SK-N-SH treated with all-trans-retinoic acid at 6 μM for 48 hours (cell line): ENCODE data around the gene CEACAM18.

Experiments
- ATAC-seq: fragments of 200-7000 bp; cut with Tn5 transposase; 3 replicates; pipeline ENCODE4 v1.9.1; 2020; ENCODE audit warnings: mild to moderate bottlenecking, moderate library complexity
- ARNTL ChIP-seq: fragments of 450-650 bp; formaldehyde crosslinking; IDR thresholded peaks from 2 replicates; pipeline ENCODE4 v1.5.0; 2020; ENCODE audit warnings: low read depth, mild to moderate bottlenecking, moderate library complexity, borderline replicate concordance
- BACH2 ChIP-seq: fragments of 250-450 bp; sonication (Bioruptor Pico); IDR thresholded peaks from 2 replicates; pipeline ENCODE4 v1.9.0; 2021; ENCODE audit warnings: mild to moderate bottlenecking, borderline replicate concordance
- CSDC2 ChIP-seq: fragments of 250-450 bp; sonication (Bioruptor Pico); IDR thresholded peaks from 2 replicates; pipeline ENCODE4 v1.5.0; 2020; ENCODE audit warnings: mild to moderate bottlenecking, moderate library complexity
- ISL1 ChIP-seq: fragments of 250-450 bp; sonication (Bioruptor Pico); IDR thresholded peaks from 2 replicates; pipeline ENCODE4 v2.1.2; 2022; ENCODE audit warnings: mild to moderate bottlenecking, moderate library complexity
- OSR1 ChIP-seq: fragments of 250-450 bp; sonication (Bioruptor Pico); IDR thresholded peaks from 2 replicates; pipeline ENCODE4 v1.8.0; 2022; ENCODE audit warnings: moderate library complexity, mild to moderate bottlenecking, inconsistent platforms
- PPARA ChIP-seq: fragments of 250-450 bp; sonication (Bioruptor Pico); IDR thresholded peaks from 2 replicates; pipeline ENCODE4 v1.5.0; 2020; ENCODE audit warnings: mild to moderate bottlenecking, borderline replicate concordance
- TCF4 ChIP-seq: fragments of 250-450 bp; sonication (Bioruptor Pico); IDR thresholded peaks from 2 replicates; pipeline ENCODE4 v1.8.0; 2021; ENCODE audit warnings: mild to moderate bottlenecking, moderate library complexity, borderline replicate concordance
- TOX ChIP-seq: fragments of 250-450 bp; sonication (Bioruptor Pico); IDR thresholded peaks from 2 replicates; pipeline ENCODE4 v1.8.0; 2021; ENCODE audit warnings: mild to moderate bottlenecking, moderate library complexity, borderline replicate concordance
- ZC3H10 ChIP-seq: fragments of 250-450 bp; sonication (Bioruptor Pico); IDR thresholded peaks from 2 replicates; pipeline ENCODE4 v1.5.1; 2021; ENCODE audit warnings: mild to moderate bottlenecking, moderate library complexity
- ZFP3 ChIP-seq: fragments of 250-450 bp; sonication (Bioruptor Pico); IDR thresholded peaks from 2 replicates; pipeline ENCODE4 v1.5.0; 2020; ENCODE audit warnings: mild to moderate bottlenecking, moderate library complexity
- ZFP30 ChIP-seq: fragments of 450-650 bp; formaldehyde crosslinking; IDR thresholded peaks from 2 replicates; pipeline ENCODE4 v1.5.0; 2022; ENCODE audit warnings: mild to moderate bottlenecking, moderate library complexity
- ZNF565 ChIP-seq: fragments of 450-650 bp; formaldehyde crosslinking; conservative IDR thresholded peaks from 2 replicates; pipeline ENCODE4 v1.5.0; 2020; ENCODE audit warnings: low read depth, mild to moderate bottlenecking, moderate library complexity
- TF ChIP-seq, protein P1 (sequence below): fragments of 250-450 bp; sonication (Bioruptor Pico); IDR thresholded peaks from 2 replicates; pipeline ENCODE4 v1.8.0; 2020; ENCODE audit warnings: mild to moderate bottlenecking, moderate library complexity, borderline replicate concordance
- TF ChIP-seq, protein P2 (sequence below): fragments of 250-450 bp; sonication (Bioruptor Pico); IDR thresholded peaks from 2 replicates; pipeline ENCODE4 v1.5.1; 2021; ENCODE audit warnings: mild to moderate bottlenecking, moderate library complexity
- TF ChIP-seq, protein P3 (sequence below): fragments of 250-450 bp; sonication (Bioruptor Pico); IDR thresholded peaks from 2 replicates; pipeline ENCODE4 v1.5.1; 2020; ENCODE audit warnings: low read depth, mild to moderate bottlenecking, moderate library complexity

CEACAM18 gene

DNA sequence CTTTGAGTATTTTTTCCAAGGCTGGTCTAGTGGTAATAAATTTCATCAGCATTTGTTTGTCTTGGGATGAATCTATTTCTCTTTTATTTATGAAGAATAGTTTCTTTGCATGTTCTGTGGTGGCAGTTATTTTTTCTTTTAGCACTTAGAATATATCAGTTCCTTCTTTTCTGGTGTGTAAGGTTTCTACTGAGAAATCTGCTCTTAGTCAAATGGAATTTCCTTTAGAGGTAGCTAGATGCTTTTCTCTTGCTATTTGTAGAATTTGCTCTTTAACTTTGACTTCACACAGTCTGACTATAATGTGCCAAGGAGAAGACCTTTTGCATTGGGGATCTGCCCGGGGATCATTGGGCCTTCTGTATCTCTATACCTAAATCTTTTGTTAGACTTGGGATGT lies 57.2 kb downstream of the CEACAM18 start:
- ATAC-seq: no peak
- TF ChIP-seq OSR1: no peak
- TF ChIP-seq, protein P1, sequence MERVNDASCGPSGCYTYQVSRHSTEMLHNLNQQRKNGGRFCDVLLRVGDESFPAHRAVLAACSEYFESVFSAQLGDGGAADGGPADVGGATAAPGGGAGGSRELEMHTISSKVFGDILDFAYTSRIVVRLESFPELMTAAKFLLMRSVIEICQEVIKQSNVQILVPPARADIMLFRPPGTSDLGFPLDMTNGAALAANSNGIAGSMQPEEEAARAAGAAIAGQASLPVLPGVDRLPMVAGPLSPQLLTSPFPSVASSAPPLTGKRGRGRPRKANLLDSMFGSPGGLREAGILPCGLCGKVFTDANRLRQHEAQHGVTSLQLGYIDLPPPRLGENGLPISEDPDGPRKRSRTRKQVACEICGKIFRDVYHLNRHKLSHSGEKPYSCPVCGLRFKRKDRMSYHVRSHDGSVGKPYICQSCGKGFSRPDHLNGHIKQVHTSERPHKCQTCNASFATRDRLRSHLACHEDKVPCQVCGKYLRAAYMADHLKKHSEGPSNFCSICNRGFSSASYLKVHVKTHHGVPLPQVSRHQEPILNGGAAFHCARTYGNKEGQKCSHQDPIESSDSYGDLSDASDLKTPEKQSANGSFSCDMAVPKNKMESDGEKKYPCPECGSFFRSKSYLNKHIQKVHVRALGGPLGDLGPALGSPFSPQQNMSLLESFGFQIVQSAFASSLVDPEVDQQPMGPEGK (CRISPR knock-in tag): no peak
- TF ChIP-seq, protein P2, sequence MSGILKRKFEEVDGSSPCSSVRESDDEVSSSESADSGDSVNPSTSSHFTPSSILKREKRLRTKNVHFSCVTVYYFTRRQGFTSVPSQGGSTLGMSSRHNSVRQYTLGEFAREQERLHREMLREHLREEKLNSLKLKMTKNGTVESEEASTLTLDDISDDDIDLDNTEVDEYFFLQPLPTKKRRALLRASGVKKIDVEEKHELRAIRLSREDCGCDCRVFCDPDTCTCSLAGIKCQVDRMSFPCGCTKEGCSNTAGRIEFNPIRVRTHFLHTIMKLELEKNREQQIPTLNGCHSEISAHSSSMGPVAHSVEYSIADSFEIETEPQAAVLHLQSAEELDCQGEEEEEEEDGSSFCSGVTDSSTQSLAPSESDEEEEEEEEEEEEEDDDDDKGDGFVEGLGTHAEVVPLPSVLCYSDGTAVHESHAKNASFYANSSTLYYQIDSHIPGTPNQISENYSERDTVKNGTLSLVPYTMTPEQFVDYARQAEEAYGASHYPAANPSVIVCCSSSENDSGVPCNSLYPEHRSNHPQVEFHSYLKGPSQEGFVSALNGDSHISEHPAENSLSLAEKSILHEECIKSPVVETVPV (CRISPR knock-in tag): no peak

DNA sequence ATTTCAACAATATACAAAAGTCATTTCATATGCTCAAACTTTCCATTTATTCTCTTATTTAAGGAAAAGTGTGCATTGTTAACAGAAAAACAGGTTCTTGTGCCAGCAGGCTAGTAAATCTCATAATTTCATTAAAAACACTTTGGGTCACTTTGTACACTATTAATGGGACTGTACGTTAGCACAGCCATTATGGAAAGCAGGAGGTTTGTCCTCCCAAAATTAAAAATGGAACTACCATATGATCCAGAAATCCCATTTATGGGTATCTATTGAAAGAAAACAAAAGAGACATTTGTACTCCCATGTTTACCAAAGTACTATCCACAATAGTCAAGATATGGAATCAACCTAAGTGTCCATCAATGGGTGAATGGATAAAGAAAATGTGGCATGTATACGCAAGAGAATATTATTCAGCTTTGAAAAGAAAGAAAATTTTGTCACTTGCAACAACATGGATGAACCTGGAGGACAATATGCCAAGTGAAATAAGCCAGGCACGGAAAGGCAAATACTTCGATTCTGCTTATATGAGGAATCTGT lies 61.6 kb downstream of the CEACAM18 start:
- no peak for TF ChIP-seq ZNF565 (CRISPR knock-in tag)
- TF ChIP-seq BACH2 (CRISPR knock-in tag): no peak
- no peak for TF ChIP-seq OSR1
- TF ChIP-seq PPARA (CRISPR knock-in tag): no peak
- no peak for TF ChIP-seq TCF4 (CRISPR knock-in tag)
- TF ChIP-seq ZFP3: no peak
- TF ChIP-seq ZC3H10 (CRISPR knock-in tag): no peak
- no peak for TF ChIP-seq ZFP30 (CRISPR knock-in tag)
- no peak for TF ChIP-seq CSDC2 (CRISPR knock-in tag)
- no peak for TF ChIP-seq TOX
- TF ChIP-seq, protein P2 (CRISPR knock-in tag): no peak
- TF ChIP-seq, protein P3, sequence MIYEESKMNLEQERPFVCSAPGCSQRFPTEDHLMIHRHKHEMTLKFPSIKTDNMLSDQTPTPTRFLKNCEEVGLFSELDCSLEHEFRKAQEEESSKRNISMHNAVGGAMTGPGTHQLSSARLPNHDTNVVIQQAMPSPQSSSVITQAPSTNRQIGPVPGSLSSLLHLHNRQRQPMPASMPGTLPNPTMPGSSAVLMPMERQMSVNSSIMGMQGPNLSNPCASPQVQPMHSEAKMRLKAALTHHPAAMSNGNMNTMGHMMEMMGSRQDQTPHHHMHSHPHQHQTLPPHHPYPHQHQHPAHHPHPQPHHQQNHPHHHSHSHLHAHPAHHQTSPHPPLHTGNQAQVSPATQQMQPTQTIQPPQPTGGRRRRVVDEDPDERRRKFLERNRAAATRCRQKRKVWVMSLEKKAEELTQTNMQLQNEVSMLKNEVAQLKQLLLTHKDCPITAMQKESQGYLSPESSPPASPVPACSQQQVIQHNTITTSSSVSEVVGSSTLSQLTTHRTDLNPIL (CRISPR knock-in tag): no peak
- no peak for TF ChIP-seq ISL1
- TF ChIP-seq ARNTL (CRISPR knock-in tag): no peak
- no peak for ATAC-seq
